Activated CD8-positive, alpha-beta memory T cell treated with anti-CD3 and anti-CD28 coated beads for 24 hours (primary cell): ENCODE results near the gene GPR173.

Source experiments
- DNase-seq: peaks from one replicate; pipeline ENCODE4 v3.0.0-alpha.2; 2020

Gene GPR173

DNA sequence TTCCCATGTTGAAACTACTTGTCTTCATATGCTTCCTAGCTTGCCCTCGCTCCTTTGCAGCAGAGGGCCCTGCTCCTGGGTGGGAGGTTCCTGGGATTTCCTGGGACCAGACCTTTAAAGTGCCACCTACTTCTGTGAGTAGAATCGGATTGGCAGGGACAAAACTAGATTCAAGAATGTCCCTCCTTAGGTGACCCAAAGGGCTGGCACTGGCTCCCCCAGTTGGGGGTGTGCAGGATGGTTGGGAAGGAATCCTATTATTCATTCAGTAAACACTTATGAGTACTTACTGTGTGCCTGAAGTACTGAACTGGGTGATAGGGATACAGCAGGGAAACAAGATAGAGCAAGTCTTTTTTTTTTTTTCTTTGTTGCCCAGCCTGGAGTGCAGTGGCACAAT, 42.8 kb downstream of the GPR173 start:
- DNase-seq: no peak

DNA sequence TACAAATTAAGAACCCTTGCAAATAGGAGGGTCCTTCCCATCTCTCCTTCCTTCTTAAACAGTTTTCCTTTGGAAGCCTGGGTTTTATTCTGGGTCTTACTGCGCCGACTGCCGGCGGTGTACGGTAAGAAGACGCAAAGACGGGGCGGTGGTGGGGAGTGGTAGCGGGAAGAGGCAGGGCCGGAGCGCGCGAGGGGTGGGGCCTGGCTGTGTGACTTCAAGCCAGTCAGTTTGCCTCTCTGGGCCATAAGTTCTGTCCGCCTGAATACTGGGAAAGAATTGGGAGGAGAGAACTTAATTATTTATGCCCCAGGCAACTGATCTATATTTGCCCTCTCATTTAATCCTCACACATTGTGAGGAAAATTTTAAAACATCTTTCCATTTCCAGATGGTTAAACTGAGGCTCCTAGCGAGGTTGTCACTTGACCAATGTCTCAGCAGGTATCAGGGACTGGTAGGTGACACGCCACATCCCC, 44.6 kb downstream of the GPR173 start:
- DNase-seq: peak; percentile 82

DNA sequence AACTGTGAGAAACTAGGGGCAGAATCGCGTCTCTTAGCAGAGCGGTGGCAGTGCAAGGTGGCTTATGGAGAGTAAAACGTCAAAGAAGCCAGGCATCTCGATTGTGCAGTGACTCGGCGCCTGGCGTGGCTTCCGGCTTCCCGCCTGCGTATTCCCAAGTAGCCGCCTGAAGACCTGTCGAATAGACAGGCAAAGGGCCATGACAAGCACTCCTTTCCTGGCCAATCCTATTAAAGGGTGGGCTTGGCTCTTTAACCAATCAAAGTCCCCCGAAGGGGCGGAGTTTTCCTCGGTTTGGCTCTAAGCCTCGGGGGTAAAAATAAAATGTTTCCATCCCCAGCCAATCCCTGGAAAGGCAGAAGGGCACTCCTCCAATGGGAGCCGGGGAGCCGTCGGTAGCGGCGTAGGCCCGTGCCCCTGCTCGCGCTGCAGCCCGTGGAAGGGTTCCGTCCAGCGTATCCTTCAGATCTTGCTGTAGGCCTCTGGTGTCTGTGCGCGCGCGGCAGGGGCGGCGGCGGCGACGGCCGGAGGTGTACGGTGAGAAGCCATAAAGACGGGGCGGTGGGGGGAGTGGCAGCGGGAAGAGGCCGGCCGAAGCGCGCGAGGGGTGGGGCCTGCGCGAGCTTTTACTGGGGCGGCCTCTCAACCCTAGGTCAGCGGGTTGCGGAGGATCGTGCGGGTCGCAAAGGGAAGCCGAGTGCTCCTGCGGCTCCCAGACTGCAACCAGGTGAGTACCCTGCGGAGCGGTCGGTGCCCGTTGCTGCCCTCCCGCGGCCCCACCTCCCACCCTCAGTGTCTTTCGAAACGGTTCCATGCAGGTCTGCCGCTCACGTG, 45.4 kb downstream of the GPR173 start, which contains the start of gene KANTR:
TSS of gene KANTR (plus strand) at position 395 of the 834 bp plus-strand sequence. CDS start 30,131 bp downstream, outside the sequence.
- DNase-seq: peak; percentile 86

DNA sequence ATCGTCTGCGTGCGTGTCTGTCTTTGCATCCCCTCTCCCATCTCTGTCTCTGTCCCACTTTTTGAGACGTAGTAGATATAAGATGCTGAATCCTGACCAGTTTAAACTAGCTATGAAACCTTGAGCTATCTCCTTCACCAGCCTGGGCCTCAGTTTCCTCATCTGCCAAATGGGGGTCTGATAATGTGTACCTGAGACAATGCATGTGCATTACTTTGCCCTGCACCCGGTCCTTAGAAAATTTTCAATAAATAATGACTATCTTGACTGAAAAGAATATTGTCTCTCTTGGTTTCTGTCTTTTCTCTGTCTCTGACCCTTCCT, 46.0 kb downstream of the GPR173 start:
- no peak for DNase-seq

DNA sequence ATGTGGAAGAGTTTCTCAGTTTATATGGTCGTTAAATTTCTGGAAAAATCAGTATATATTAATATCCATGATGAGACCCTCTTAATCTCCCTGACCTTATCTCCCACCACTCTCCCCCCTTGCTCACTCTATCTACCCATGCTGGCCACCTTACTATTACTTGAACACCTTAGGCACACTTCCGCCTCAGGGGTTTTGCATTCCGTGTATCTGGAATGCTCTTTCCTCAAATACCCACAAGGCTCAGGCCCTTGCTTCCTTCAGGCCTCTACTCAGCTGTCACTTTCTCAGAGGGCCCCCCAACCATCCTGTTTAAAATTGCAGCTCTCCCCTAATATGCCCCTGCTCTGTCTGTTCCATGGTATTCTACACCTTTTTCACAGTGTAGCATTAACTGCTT, 47.2 kb downstream of the GPR173 start:
- DNase-seq: no peak

DNA sequence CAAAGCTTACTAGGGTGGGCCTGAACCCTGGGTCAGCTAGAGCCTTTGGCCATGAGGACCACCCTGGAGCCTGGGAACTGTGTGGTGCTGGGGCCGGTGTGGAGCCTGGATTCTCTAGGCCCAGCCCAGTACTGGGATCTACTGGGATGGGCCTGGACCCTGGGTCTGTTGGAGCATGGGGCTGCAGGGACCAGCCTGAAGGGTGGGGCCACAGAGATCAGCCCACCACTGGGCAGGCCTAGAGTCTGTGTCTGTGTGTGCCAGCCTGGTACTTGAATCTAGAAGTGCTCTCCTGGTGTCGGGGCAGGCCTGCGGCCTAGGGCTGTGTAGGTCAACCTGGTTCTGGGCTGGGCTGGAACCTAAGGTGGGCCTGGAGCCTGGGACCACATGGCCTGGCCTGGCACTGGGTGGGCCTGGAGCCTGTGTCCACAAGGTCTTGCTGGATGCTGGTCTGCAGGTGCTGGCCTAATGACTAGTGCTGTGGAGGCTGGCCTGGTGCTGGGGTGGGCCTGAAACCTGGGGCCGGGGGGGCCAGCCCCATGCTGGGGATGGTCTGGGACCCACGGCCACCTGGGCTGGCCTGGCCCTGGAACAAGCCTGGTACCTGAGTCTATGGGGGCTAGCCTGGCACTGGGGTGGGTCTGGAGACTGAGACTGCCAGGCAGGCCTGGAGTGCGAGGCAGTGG, 66.4 kb downstream of the GPR173 start:
- no peak for DNase-seq

DNA sequence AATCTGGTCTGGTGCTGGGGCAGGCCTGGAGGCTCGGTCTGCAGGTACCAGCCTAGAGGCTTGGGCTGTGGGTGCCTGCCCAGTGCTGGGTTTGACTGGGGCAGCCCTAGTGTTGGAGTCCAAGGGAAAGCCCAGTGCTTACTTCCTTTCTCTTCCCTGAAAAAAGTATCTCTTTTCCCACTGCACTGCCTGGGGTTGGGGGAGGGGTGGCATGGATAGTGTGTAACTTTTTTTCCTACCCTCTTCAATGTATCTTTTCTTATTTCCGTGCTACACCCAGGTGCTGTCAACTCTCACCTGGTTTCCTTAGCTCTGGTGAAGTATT, 66.9 kb downstream of the GPR173 start:
- no peak for DNase-seq

DNA sequence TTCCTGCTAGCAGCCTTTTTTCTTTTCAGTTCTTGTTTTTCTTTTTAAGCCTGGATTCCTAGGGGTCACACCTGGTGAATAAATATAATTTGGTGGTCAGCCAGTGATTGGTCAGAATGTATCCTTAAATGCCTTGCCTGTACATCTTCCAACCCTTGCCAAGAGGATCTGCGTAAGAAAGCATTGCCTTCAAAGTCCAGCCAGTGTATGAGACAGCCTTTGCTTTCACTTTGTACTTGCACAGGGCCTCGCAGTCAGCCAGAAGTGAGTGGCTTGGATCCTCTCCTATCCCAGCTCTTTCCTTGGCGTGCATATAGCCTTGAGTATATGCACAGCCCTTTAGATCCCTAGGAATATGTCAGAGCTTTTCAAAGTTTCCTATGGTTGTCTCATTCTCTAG, 67.5 kb downstream of the GPR173 start:
- DNase-seq: no peak

DNA sequence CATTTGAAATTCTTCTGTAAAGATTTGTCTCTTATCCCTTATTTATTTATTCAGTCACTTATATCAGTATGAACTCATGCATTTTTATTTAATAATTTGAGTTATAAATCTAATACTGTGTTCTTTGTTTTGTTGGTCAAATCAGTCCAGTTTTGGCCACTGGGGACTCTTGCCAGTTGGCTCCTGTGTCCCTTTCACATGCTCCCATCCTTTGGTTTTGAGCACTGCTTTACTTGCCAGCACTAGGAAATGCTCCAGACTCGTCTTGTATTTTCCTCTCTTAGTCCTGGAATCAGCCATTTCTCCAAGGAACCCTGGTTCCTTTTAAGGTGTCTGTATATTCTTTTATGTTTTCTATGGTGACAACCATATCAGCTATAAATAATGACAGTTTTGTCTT, 73.4 kb downstream of the GPR173 start:
- DNase-seq: no peak

DNA sequence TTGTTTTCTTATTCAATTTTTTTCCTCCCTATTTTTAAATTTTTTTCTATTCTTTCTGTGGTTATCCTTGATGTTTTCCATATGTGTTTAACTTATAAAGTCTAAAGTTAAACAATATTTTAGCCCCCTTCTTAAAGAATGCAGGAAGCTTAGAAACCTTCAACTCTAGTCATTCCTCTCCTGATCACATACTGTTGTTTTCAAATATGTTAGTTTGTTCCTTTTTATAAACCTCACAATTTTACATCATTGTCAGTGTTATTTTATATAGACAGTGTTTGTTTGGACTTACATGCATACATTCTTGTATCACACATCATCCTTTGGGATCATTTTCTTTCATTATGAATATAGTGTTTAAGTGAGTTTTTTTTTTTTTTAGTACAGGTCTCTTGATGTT, 76.9 kb downstream of the GPR173 start:
- DNase-seq: no peak

DNA sequence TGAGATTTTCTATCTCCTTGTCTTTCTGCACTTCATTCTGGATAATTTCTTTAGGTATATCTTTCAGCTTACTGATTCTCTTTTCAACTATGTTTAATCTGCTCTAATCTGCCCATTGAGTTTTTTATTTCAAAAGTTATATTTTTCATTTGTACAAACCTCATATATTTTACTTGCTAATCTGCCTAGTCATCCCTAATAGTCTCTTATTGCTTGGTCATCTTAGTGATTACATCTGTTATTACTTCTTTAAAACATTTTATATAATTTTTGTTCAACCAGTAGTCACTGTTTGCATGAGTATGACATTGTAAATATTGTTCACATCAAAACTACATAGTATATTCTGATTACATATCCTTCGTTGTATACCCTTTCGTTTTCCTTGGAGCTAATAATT, 77.8 kb downstream of the GPR173 start:
- no peak for DNase-seq

DNA sequence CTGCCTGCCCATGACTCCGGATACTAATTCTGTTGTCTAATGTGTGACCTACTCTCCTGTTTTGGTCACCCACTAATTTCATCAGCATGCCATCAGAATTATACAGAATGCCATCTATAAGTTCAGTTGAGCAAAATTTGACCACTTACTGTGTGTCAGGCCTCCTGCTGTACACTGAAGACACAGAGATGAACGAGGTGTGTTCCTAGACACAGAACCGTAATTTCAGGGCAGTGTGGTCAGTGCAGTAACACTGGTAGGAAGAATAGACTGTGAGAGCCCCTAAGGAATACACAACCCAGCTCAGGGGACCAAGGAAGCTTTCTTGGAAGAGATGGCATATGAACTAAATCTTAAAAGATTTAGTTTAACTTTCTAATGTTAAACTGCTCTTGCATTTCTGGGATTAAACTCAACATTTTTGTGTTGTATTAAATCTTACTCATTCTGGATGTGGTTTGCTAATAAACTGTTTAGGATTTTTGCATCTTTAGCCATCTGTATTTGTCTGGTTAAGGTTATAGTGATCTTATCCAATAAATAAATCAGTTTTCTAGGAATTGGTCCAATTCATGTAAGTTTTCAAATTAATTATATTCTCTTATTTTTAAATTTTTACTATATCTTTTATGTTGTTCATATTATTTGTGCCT, 79.6 kb downstream of the GPR173 start:
- no peak for DNase-seq
